ENCODE data around the gene TMEM154.

TMEM154 gene

GRCh38 chr4:152588869-152589268 is 90.9 kb downstream of the TMEM154 start:
- DNase-seq: no peak

GRCh38 chr4:152587127-152587526 is 92.7 kb downstream of the TMEM154 start:
- no peak for DNase-seq

- no peak for DNase-seq
Measured at GRCh38 chr4:152586668-152587067, 93.1 kb downstream of the TMEM154 start.

GRCh38 chr4:152585023-152585441 is 94.8 kb downstream of the TMEM154 start:
- DNase-seq: no peak

DNA sequence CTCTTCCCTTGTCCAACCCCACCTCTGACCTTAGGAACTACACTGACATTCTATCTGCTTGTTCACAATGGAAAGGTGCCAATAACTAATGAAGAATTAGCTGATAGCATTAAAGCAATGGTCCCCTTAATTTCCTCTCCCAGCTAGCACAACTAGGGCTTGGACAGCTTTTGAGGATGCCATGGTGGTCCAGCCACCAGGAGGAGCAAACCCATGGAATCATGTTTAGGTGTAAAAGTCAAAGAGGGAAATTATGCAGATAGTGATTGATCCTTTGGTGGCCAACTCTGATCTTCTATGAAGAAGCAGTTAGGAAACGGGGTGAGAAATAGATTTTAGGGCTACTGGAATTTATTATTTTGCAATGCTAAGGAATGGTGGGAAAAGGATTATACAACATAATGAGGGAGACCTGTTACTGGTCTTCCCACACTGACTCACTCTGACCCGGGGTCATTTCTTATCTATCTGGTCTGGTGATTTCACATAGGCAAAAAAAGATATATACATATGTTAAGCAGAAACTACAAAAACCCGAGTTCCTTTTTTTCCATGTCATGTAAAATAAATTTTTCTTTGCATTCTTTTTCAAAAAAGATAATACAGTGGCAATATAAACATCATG is 98.1 kb downstream of the TMEM154 start:
- no peak for DNase-seq

DNA sequence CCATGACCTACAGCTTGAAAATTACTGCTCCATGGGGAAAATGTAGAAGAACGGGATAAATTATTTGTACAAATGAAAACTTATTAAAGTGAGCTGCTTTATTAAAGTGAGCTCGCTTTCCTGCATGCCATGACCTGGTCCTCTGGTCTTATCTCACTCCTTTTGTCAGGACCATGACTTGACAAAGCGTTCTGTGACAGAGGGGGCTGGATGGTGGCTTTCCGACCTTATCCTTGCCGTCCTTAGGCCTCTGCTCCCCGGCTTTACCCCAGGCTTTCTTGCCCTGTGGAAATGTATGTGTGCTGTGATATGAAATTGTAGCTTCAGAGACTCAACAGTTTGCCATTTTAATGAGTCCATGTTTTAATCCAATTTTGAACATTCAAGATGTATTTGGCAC is 99.9 kb downstream of the TMEM154 start:
- no peak for DNase-seq

DNA sequence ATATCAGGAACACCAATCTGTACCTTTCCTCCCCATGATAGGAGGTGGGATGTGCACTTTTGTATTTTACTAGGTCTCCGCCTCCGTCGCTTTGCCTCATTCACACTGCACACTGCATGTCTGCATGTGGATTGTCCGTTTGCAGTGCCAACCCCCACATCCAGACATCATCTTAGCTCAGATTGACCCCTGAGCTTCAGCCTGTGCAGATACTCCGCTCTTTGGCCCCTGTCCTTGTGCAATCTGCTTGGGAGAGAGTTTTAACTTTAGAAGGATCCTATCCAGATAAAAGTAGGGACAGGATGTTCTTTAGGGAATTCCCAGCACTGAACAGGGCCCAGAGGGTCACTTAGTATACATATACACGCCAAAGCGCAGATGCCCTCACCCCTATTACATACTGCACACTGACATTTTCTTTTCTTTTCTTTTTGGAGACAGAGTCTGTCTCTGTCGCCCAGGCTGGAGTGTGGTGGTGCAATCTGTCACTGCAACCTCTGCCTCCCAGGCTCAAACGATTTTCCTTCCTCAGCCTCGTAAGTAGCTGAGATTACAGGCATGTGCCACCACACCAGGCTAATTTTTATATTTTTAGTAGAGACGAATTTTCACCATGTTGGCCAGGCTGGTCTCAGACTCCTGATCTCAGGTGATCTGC is 100.6 kb downstream of the TMEM154 start:
- no peak for DNase-seq

DNA sequence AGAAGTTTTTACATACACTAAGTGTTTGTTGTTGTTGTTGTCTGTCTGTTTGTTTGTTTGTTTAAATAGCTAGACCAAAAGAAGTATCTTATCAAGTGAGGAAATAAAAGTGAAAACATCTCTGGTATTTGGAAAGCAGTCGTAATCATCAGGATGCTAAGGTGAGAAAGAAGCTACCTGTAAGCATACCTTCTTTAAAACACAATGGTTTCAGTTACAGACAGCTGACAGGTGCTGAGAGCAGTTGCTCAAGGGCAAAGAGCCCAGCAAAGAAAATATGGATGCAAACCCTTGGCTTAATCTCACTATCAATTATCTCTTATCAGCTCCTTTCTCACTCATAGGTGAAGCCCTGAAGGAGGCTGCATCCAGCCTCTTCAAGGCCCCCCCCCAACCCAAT is 101.1 kb downstream of the TMEM154 start:
- no peak for DNase-seq

GRCh38 chr4:152577708-152578396 is 101.9 kb downstream of the TMEM154 start:
- DNase-seq: no peak

DNA sequence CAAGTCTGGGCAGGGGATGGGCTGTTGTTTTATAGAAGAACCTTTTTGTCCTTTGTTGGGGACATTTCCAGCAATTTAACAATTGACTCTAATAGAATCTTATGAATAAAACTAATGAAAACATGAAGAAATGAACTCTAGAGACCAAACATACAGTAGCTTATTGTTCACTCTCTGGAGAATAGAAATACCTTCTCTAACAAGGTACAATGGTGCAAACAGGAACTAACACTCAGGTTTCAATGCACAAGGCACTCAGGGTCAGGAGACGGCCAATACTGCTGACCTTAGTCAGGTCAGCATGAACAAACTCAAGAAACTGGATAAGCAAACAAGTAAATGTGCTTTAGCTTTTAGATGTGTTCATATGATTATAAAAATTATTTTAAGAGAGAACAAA is 104.3 kb downstream of the TMEM154 start:
- DNase-seq: no peak

DNA sequence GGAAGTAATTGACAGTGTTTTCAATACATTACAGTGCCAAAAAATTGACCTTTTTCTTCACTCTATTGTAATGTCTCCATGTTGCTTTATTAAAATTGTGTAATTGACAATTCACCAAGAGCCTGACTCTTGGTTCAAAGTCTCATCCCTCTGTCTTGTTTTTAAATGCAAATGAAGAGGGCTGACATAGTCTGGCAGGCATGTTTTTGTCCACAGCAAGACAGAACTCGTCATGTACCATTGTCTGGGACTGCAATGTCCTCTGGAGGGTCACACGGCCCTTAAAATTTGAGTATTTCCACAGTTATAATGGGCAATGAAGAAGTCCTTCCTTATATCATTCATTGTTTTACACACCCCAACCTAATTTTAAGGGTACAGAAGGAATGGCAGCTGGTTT is 105.9 kb downstream of the TMEM154 start:
- DNase-seq: no peak

DNA sequence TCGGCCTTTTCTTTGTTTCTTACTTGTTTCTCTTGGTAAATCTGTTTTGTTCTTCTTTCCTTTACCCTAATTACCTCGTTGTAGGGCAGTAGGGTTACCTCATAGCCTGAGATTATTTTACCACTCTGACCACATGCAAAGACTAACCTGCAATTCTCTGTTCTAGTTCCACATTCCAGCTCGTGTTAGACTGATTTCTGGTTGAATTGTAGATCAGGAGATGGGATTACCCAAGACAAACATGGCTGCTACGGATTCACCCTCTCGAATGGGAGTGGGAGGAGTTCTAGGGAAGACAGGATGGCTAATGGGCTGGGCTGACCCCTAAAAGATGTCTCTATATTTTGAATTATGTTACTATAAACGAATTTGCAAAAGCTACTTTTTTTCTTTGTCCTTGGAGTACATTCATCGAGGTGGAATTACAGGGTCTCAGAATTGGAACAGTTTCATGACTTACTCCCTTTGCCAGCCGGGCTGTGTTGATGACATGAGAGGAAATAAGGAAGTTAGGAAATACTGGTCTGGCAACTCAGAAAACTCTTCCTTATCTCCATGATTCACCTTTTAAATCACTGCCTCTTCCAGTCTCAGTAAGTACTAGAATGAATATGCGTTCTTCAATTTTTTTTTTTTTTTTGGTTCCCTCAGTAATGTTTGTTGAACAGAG is 107.2 kb downstream of the TMEM154 start:
- no peak for DNase-seq

- no peak for DNase-seq
Measured at GRCh38 chr4:152571770-152572169, 108.0 kb downstream of the TMEM154 start.

DNA sequence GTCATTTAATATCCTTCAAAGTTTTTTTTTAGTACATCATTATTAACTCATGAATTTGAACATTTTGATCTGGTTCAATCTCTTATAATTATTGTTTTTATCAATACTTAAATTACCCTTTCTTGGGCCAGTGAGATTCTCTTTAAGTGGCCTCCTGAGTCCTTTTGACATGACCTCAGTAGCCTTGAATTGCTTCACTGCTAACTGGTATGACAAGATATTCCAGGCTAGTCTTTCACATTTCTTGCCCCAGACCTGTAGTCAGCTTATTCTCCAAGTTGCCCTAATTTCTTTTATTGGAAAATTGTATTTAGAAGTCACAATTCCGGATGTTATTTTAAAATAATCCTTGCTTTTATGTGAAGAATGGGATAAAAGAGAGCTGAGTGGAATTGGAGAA is 108.5 kb downstream of the TMEM154 start:
- DNase-seq: no peak
